ENCODE data around the gene ADAMTS8.

ADAMTS8 gene

GRCh38 chr11:130462101-130462885 lies 33.9 kb upstream of the ADAMTS8 start:
- no peak for DNase-seq

DNA sequence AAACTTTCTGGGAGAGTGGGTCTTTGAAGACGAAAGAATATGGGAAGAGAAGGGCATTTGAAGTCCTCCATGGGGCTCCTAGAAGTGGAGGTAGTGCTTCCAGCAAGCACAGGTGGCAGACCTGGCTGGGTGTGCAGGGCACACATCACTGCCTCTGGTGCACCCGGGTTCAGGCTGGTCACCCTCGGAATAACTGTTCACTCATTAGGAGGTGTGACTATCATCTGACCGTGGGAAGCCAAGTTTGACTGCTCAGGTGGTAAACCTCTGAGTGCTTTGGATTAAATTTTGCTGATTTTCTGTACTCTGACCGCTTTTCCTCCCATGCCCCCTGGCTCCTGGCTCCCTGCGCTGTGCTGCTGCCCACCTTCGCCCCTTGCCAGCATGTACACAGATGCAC lies 31.1 kb upstream of the ADAMTS8 start:
- DNase-seq = no peak

DNA sequence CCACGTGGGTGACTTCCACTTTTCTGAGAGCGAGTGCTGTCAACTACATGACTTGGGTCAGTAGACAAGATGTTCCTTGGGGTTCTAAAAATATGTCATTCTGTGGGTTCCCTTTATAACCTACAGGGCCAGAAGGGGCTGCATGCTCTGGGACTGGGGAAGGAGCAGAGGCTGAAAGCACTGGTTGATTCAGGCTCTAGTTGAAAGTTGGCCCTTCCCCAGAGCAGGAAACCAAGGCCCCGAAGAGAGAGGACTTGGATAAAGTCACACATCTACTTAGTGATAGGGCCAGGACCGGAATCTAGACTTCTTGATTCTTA lies 30.0 kb upstream of the ADAMTS8 start:
- no peak for DNase-seq

GRCh38 chr11:130457623-130458409 lies 29.4 kb upstream of the ADAMTS8 start:
- no peak for DNase-seq

GRCh38 chr11:130456286-130456685 lies 27.9 kb upstream of the ADAMTS8 start:
- no peak for DNase-seq

DNA sequence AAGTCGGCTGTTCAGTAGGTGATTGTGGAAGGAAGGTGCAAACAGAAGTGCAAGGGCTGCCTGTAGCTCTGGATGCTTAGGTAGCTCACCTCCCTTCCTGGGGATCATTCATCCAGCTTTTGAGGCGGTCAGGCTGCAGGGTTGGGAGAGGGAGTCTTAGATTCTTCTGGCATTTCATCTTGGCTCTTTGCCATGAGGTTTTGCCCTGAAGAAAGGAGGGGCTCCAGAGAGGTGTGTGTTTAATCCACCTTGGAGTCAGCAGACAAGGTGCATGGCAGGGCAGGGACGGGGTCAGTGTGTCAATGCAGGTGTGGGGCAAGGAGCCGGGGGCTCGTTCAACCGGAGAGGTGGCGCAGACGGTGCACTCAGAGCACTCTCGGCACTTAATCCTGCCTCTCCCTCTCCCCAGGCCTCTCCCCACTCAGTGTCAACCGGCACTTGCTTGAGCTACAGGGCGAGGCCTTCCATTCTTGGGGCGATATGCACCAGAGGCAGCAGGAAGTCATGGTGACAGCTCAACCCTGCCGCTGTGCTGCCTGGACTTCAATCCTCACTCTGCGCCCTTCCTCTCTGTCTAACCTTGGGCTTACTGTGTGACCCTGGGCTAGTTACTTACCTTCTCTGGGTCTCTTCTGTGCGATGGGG lies 27.2 kb upstream of the ADAMTS8 start:
- DNase-seq = no peak

DNA sequence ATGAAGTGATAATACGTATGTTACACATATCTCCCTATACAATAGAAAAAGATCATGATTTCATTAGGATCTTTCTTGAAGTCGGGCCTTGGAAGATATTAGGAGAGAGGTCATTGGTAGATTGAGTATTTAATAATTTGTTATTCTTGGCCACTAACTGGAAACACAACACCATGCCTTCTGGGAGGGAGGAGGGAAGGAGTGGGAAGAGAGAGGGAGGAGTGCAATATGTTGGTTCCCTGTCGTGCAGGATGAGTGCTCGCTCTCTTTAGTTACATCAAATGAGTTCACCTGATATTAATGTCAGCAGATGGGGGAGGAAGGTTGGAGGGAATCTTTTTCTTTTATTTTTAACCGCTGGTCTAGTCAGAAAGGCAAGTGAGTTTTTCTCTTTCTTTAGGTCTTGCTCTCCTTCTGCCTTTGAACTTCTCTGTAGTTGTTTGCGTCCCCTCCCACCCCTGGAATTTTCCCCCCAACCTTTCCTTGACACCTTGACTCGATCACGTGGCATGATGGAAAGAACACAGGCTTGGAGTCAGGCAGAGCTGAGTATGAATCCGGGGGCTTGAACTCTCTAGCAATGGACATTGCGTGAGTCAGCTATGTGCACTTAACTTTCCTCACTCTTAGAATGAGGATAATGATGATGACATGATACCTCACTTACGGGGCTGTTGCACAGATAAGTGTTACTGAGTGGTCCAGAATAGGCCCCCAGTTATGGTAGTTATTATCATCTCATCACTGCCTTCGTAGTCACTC lies 26.3 kb upstream of the ADAMTS8 start:
- no peak for DNase-seq

DNA sequence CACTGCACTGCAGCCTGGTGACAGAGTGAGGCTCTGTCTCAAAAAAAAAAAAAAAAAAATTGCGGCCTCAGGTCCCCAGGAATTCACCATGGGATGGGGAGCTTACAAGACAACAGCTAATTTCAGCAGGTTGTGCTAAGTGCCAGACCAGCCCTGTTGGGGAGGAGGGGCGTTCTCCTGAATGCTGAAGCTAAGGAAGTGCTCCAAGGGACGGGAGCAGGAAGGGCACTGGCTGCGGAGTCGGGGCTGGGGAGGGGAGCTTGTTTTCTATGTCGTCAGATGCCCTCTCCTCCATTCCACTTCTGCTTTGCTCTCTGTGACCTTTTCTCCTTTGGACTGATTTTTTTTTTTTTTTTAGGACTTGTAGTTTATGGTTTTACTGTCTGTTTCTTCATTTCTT lies 24.5 kb upstream of the ADAMTS8 start:
- no peak for DNase-seq

GRCh38 chr11:130452176-130452575 lies 23.8 kb upstream of the ADAMTS8 start:
- DNase-seq = no peak

DNA sequence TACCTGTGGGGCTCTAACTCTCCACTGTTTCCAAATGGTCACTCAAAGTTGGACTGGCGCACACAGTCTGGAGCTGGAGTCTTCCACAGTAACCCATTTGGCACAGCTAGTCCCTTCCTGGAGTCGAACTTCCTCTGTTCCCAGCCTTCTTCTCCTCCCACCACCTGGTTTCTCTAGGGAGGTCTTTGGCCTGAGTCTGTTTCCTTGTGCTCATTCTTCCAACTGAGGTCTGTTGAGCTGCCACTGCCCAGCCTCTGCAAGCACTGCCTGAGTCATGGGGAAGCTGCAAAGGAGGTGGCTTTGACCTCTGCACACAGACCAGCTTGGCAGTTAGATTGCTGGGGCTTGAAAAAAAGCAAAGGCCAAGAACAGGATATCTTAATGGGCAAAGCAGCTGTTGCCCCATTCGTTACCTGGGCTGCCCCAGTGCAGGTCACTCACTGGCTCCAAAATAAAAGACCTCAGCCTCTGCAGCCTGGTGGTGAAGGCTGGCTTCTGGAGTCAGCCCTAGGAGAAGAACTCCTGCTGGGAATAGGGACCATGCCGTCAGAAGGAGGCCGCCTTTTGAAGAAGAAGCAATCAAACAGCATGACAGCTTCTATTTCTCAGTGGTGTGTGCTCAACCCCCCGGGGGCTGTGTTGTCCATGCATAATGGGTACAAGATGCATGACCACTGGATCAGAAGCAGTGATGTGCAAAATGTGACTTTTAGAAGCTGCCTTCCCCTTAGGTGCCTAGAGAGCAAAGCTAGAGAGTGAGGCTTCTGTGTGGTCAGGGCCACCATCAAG lies 23.0 kb upstream of the ADAMTS8 start:
- no peak for DNase-seq

DNA sequence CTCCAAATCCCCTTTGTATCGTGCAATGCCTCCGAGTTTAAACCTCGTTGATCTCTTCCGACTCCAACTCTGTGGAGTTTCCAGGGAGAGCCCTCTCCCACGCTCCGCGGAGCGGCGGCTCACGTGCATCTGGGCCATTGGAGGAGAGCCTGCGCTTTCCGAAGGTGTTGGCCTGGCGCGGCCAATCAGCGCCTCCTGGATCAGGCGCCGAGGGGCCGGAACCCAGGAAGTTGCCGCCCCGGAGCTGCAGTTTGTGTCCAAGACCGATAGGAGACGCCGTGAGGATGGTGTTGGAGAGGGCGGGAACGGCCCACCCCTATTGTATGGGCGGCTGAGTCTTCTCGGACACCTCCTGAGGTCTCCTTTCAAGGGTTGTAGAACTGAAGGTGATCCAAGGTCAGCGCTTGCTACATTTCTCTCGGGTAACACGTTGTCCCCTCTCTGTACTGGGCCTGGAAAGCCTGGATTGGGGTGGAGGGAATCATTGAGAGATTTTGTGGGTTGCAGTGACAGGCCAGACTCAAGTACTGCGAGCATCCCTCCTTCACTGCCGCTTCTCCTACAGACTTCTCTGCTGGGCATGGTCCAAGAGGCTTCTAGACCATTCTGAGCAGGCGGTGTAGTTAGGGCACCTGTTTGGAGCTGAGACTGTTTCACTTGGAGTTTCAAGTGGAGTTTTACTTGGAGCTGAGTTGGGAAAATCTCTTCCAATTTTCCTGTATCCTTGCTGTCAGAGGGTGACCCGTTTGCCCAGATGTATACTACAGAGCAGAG lies 21.8 kb upstream of the ADAMTS8 start:
- no peak for DNase-seq

DNA sequence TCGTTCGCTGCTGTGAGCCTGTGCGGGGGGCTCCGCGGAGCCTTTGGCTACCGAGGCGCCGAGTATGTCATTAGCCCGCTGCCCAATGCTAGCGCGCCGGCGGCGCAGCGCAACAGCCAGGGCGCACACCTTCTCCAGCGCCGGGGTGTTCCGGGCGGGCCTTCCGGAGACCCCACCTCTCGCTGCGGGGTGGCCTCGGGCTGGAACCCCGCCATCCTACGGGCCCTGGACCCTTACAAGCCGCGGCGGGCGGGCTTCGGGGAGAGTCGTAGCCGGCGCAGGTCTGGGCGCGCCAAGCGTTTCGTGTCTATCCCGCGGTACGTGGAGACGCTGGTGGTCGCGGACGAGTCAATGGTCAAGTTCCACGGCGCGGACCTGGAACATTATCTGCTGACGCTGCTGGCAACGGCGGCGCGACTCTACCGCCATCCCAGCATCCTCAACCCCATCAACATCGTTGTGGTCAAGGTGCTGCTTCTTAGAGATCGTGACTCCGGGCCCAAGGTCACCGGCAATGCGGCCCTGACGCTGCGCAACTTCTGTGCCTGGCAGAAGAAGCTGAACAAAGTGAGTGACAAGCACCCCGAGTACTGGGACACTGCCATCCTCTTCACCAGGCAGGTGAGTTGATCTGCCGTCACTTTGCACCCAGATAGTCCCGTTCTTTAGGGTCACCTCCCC lies 21.0 kb upstream of the ADAMTS8 start:
- no peak for DNase-seq

DNA sequence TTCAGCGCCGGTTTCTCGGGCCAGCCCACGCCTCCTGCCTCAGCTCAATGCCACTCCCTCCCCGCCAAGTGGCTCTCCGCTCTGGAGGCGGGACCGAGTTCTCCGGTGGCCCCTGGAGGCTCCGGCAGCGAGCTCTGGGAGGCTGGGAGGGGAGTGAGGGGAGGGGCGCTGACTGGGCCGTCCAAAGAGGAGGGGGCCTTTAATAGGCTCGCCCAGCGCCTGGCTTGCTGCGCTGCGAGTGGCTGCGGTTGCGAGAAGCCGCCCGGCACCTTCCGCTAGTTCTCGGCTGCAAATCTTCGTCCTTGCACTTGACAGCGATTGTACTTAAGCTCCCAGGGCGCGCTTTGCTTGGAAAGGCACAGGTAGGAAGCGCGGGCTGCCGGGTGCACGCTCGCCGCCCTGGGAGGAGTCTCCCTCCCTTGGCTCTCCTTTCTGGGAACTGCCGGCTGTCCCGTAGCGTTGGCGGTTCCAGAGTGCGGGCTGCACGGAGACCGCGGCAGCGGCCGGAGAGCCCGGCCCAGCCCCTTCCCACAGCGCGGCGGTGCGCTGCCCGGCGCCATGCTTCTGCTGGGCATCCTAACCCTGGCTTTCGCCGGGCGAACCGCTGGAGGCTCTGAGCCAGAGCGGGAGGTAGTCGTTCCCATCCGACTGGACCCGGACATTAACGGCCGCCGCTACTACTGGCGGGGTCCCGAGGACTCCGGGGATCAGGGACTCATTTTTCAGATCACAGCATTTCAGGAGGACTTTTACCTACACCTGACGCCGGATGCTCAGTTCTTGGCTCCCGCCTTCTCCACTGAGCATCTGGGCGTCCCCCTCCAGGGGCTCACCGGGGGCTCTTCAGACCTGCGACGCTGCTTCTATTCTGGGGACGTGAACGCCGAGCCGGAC lies 20.3 kb upstream of the ADAMTS8 start, which contains the start of gene ADAMTS15:
Gene ADAMTS15 (plus strand): TSS at position 230 of the 894 bp plus-strand sequence. CDS start 329 bp downstream, at position 559.
- DNase-seq = no peak

DNA sequence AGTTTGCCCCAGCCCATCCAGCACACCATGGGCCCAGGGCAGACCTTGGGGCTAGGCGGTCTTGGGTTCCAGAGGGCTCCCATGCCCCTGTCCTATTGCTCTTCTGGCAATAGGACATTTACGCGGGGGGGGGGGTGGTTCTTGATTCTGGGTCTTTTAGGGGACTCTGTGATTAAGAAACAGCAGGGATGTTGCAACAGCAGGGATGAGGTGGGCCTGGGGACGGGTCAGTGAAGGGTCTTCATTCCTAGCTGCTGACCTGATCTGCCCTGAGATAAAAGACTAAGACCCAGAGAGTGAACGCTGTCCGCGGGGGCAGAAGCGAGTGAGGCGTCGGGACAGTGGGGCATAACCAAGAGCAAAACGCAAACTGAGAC lies 19.6 kb upstream of the ADAMTS8 start:
- DNase-seq = no peak

- no peak for DNase-seq
These were observed 17.4 kb upstream of the ADAMTS8 start for GRCh38 chr11:130445788-130446187.

DNA sequence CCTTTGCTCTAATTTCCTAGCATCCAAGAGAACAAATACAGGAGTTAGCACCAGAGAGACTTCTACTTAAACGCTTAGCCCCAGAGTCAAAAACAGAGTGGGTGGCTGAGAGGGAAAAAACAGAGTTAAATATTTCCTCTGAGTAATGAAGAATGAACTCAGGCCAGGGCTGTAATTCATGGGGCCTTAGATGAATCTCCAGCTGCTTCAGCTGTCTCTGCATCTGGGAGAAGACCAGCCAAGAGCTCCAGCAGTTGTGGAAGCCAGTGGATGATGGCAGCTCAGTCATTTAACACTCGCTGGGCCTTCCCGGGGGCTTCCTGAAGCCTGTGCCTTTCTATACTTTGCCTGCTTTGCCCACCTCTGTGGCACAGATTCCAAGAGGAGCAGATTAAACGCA lies 14.3 kb upstream of the ADAMTS8 start:
- DNase-seq = no peak

DNA sequence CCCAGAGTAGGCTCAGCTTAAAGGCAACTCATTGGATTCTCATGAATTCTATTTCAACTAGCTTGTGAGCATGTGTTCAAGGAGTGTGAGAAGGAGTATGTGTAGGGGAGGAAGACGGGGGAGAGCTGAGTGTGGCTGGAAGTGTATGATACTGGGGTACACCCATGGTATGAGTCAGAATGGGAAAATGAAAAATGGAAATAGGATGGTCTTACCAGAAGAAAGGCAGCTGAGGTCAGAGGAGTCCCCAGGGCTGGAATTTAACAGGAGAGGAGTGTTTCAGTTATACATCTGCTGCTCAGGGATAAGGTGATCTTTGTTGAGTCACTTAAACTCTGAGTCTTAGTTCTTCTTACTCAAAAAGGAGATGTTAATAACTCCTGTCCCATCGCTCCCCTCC lies 13.3 kb upstream of the ADAMTS8 start:
- DNase-seq = no peak

DNA sequence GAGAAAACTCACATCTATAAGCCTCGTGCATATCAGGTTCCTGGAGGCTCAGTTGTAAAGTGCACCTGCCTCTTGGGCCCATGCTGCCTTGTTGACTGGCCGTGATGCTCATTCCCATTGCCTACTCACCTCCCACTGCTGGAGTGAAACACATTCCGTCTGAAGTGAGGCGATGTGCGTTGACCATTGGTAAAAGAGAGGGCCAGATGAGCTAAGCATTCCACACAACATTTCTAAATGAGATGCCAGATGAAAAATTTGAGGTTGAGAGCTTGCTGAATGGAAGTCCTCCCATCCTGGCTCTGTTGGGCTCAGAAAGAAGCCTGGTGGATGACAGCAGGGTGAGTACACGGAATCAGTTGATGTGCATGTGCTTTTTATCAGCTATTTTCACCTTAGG lies 11.5 kb upstream of the ADAMTS8 start:
- no peak for DNase-seq

DNA sequence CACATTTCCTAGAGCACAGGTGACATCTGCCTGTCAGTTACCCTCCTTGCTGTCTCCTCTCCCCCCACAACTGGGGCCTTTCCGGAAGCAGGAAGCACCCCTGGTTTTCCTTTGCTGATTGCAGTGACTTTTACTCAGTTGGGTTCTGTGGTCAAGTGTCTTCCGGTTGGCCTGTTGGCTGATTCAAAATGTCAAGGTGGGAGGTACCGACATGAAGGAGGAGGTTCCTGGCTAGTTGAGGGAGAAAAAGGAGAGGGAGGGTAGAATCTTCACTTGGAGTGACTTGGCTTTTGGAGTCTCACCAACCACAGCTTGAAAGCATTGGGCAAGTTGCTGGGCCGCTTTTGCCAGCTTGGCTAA lies 10.7 kb upstream of the ADAMTS8 start:
- DNase-seq = no peak

Measured in CD4-positive, alpha-beta T cell treated with Interleukin-15 for 1 hour (primary cell).